GM21360 (cell line): ENCODE data around the gene PDE5A.
A peak's percentile ranks its signal among the peaks of the same experiment; 100 is the strongest.

Experiments used
- ATAC-seq: cut with Tn5 transposase; IDR thresholded peaks from one replicate; pipeline ENCODE4 v1.9.1; 2021; ENCODE audit warnings: mild to moderate bottlenecking, moderate library complexity; ENCODE audit not compliant: unreplicated experiment

Gene PDE5A

DNA sequence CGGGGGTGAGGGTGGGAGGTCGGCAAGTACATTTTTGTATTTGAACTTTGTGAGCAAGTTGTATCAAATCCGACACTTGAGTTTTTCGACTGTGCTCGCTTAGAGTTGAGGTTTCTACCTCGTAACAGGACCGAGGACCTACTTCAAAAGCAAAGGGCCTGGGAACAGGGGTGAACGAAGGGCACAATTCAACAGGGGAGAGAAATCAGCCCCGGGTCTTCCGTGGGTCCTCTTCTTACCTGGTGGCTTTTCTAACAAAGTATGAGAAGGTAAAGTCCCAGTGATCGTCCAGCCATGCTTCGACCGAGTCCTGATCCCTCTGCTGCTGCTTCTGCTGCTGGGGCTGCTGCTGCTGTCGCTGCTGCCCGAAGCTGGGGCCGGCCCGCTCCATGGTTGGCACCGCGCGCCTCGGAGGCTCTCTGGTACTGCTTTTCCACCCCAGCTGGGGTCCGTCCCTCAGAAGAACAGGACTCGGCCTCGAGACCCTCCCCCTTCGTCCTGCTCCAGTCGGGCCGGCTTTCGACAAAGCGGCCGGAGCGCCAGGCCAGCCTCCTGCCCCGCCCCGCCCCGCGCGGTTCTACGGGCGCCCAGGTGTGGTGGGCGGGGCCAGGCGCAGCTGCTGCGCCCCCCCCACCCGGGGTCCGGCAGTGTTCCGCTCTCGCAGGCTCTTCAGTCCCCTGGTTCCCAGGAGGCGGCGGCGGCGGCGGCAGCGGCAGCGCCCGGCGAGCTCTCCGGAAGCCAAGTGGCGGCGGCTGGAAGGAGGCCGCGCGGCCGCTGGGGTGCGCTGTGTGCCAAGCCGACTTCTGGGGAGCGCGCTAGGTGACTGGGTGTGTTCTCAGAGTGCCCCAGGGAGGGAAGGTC is at the start of gene PDE5A:
Gene PDE5A (minus strand): TSS at position 524 of the 861 bp plus-strand sequence. CDS start 133 bp downstream, at position 391.
- peak; percentile 92 for ATAC-seq

DNA sequence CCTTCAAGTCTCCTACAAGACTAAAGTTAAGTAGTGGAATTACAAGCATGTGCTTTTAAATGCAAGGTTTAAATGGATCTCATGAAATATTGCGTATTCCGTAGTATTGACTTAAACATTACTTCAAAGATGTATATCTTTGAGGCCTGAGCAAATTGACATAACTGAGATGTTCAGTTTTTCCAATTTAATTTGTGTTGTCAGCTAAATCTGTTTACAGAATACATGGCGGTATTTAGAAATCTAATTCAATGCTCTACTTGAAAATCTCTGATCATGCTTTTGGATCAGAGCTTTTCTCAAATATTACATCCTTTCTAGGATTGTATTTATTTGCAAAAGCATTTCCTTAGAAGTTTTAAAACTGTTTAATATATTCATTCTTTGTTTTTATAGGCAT is 47.5 kb upstream of the PDE5A start:
- ATAC-seq: no peak

DNA sequence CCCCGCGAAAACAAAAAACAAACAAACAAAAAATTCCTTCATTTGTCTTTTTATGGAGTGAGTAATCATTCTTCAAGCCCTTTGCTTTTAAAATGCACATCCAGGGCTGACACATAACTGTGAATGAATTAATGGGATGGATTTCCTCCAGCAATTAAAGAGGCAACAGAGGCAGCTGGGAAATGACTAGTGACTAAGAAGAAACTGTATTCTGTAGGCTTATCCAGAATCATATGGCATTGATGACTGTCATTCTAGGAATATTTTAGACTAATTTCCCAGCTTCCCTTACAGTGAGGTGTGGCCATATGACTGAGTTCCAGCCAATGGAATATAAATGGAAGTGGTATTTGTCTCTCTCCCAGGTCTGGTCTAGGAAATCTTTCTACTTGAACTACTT is 46.8 kb upstream of the PDE5A start:
- ATAC-seq: no peak

DNA sequence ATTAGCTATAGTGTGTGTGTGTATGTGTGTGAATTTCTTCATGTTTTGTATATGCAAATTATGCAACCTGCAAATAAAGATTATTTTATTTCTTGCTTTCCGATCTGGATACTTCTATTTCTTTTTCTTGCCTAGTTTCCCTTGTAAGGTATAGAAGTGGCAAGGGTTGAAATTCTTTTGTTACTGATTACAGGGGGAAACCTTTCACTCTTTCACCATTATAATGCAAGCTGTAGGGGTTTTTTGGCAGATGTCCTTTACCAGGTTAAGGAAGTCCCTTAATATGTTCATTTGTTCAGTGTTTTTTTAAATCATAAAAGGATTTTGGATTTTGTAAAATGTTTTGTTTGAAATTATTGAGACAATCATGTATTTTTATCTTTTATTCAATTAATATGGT is 44.3 kb upstream of the PDE5A start:
- no peak for ATAC-seq

DNA sequence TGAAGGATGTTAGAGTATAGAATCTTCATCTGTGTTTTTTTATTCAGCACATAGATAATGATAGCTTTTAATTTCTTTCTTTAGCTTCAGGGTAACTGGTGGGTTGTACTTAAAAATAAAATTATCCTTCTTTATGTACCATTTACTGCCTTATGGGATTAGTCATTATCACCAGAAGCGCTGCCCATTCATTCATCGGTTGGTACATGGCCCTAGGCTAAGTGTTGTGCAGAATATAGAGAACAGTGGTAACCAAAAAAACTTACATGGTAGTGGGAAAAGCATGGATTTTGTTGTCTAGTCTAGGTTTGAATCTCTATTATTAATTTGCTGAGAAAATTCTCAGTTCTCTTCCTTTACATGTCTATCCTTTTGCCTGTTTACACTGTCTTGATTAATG is 43.5 kb upstream of the PDE5A start:
- no peak for ATAC-seq

DNA sequence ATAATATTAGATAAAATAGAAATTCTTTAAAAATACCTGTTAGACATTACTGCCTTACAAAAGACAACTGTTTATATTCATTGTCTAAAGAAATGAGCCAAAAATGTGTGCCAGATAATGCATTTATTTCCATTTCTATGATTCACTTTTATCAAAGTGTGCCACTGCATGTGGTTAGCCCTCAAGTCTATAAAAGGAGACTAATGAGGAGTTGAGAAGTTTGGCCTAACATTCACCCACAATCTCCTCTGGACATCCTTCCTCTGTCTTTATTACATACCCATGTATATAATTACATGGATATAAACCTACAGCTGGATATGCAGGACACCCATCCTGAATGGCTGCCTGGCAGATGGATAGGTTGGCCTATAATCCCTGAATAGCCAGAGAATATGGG is 42.6 kb upstream of the PDE5A start:
- no peak for ATAC-seq

DNA sequence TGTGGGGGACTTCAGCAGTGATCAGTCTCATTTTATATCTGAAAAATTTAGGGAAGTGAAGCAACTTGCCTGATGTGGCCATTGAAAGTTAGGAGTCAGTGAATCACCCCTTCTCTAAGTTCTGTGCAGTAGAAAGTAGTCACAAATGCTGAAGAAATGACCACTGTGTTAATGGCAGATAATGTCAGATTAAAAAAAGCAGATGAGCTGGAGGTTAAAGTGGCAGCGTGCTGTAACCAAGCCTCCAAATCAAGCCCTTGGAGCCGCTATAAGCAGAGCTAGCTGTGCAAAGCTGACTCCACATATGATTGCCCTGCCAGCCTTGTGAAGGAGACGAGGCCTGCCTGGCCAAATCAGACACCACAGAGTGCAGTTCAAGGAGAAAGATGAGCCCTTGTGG is 39.2 kb upstream of the PDE5A start:
- no peak for ATAC-seq

DNA sequence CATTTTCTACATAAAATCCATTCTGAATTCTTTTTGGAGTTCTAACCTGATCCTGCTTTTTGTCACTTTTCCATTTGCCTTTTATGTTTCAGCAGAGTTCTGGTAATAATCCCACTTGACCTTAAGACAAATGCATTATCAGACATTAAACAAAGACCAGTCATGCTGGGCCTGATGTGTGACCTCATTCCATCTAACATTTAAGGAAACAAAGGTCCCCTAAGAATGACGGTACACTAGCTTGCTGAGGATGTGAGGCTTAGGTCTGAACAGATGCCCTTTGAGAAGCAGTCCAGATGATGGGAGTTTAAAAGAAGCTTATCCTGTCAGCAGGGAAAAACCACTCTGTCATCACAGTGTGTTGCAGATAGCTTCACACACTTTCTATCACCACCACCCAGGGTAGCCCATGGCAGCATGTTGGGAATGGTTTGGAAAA is 38.1 kb upstream of the PDE5A start:
- ATAC-seq: no peak

DNA sequence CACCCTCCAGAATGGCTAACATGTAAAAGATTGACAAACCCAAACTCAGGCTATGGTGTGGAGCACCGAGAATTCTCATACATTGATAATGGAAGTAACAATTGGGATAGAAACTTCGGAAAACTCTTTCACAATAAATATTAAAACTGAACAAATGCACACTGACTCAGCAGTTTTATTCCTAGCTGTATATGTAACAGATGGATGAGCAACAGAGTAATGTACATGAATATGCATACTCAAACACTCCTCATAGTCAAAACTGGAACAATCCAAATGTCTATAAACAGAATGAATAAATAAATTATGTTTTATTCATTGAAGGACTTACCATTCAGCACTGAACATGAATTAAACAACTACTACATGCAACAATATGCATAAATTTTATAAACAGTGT is 37.1 kb upstream of the PDE5A start:
- no peak for ATAC-seq

DNA sequence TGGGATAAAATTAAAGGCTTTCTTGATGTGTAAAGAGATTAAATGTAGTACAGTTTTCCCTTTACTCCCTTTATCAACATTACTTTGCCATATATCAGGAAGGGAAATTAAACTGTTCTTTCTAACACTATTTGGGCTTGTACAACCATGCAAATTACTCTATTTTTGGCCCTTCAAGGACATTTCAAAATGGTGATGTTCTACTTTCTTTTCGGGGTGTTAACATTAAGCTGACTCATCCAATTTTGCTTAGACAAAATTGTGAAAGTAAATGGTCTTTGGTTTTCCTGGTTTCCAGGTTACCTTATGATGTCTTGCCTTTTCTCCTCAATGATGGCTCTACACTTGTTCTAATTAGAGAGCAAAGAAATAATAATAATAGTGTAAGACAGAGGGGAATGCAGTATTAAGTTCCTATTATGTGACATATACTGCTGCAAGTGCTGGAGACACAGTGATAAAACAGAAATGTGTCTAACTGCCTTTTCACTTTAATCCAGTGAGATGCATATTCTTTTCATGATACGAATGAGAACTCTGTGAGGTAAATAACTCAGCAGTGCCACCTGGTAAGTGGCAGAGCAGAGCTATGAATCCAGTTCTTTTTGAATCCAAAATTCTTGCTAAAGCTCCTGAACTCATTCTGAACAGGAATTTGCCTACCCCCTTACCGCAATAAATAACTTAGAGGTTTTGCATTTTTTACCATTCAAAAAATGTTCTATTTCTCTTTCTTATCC is 35.7 kb upstream of the PDE5A start:
- no peak for ATAC-seq

DNA sequence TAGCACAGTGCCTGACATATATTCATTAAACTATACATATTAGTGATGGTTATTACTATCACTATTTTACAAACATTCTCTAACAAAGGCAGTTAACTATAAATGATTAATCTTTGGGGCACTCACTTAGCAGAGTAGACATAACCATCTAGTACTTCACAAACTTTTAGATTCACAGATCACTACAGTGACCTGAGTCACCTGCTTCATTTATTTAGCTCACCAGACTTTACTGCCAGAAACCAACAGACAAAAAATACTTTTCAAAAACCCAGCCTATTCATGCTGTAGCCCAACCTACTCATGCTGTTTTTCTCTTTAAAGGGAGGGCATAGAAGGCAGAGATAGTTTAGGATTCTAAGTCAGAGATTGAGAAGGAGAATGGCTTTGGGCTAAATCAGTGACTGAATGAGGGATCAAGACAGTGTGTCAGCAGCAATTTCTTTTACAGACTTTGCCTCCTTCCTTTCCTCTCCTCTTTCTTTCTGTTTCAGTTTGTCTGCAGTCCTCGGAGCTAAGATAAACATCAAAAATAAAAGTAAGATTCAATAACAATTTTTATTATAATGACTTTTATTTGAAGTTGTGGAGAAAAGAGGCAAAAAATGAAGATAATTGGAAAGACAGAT is 34.7 kb upstream of the PDE5A start:
- peak; percentile 46 for ATAC-seq

DNA sequence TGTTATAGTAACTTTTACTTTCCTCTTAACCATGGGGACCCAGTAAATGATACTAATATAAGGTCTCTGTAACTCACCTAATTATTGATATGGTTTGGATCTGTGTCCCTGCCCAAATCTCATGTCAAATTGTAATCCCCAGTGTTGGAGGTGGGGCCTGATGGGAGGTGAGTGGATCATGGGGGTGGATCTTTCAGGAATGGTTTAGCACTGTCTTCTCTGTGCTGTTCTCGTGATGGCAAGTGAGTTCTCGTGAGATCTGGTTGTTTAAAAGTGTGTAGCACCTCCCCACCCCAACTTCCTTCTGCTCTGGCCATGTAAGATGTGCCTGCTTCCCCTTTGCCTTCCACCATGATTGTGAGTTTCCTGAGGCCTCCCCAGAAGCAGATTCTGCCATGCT is 34.0 kb upstream of the PDE5A start:
- ATAC-seq: peak; percentile 30

DNA sequence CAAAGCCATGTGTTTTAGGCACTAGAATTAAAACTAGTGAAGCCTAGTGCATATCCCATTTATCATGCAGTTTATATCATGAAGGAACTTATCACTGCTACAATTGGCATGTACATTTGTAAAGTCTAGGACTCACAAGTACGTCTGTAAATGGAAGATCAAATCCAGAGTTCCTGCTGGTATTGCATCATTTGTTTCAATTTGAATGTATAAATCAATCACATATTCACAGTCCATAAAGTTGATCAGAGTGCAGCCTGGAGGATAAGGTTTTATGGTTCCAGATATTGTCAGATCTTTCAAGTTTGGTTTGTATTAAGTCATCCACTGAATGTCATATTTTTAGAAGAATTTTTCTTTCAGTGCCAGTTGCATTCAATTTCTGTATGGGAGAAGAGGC is 32.6 kb upstream of the PDE5A start:
- ATAC-seq: no peak

DNA sequence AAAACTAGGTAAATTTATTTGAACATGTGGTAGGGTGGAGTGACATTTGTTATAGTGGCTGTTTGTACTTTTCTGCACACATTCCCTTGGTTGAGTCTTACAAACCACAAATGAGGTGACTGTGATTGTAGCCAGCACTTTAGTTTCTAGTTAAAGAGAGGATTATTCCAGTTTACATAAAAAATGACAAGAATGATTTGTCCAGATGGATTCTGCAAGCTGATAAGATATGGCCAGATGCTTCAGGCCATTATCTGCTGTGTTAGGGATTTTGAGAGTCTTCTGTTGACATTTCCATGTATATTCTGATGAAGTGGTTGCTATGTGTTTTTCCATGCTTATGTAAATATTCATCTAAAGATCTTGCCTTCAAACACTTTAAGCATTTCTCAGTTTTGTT is 31.0 kb upstream of the PDE5A start:
- no peak for ATAC-seq

DNA sequence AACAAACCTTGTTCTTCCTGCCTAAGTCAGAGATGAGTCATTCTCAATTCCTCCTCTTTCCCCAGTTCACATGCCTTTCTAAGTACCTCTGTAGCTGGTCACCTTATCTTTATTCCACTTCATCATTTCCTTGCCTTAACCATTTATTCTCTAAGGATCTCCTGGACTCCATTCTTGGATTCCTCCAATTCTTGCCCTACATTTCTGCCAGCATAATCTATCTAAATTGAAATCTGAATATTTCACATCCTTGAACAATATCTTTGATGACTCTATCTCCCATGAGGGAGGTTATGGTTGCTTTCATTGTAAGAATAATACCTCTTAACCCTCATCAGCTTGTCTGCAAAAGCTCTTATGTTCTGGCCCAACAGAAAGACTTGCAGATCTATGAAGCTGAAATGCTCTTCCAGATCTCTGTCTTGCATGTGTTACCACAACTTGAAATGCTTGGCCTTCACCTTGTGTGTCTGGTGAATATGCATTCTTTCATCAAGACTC is 28.6 kb upstream of the PDE5A start:
- ATAC-seq: no peak

DNA sequence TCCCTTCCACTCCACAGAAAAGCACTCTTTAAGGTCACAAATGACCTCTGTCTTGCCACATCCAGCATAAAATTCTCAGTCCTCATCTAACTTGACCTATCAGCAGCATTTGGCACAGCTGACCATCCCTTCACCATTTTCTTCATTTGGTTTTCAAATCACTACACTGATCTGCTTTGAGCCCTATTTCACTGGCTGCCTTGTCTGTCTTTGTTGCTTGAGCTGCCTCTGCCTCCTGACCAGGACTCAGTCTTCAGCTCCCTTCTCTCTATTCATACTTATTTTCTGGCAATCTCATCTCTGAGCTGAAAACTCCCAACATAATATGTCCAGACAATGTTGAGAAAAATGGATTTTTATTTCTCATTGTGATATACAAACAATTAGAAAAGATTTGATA is 27.7 kb upstream of the PDE5A start:
- ATAC-seq: no peak

DNA sequence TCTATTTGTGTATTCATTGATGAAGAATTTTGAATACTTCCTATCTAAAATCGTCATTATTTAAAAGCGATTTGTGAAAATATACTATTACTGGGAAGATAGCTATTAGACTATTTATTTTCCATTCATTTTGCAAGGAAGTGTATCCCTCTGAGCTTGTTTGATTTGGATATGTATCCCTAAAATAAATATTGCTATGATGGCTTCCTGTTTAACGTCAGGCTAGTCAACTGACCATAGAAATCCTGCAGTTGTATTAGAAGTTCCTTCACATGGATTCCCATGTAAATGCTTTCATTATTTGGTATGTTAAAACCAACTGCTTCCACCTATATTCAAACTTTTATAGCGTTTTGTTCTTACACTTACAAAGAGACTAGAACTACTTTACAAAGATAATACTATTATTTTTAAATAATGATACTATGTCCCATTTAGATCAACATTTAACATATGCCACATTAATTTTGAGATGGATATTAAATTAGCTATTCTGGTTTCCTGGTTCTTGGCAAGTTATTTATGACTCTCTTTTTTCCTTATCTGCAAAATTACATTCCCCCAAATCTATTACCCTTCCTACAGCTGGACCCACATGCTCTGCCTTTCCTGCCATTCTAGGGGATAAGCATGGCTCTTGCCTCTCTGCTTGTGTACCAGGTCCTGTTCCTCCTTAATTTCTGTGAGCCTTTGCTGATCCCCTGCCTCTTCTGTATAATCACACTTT is 26.7 kb upstream of the PDE5A start:
- ATAC-seq: no peak

DNA sequence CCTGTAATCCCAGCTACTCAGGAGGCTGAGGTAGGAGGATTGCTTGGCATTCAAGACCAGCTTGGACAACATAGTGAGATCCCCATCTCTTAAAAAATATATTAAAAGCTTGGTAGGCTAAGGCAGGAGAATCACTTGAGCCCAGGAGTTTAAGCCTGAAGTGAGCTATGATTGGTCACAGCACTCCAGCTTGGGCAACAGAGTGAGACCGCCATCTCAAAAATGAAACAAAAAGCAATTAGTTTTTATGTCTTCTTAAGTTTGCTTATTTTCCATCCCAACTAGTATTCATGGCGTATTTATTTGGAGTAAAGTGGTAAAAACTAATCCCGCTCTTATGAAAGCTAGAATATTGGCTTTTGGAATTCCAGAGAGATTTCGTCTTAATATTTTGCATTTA is 25.4 kb upstream of the PDE5A start:
- ATAC-seq: no peak

DNA sequence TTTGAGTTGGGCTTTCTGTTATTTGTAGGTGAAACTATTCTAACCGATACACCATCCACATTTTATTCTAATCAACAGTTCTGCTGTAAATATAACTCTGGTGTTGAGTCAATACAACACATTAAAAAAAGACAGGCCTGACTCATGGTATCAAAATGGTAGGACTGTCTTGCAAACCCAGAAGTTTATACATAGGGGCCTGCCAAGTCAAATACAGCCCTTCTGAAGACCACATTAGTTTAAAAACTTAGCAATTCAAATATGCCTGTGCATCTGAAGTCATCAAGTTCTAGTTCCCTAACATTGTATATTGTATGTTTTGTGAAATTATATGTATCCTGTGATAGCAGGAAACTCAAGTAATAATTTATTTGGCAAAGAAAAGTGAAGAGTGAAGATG is 24.4 kb upstream of the PDE5A start:
- ATAC-seq: no peak

DNA sequence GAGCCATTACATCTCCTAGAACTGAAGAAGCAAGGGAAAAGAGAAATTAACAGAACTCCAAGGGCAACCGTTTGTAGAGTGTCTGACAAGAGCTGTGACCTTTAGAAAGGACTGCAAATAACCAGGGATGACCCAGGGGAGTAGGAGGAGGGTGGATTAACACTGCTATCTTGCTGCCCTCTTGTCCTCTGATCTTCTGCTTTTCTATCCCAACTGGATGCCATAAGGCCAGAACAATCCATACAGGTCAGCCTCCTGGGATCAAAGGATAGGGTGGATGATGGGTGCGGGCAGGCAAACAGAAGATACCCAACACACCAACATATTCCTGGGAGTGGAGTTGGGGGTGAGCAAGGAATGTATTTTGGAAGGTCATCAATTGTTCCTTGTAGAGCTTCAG is 19.8 kb upstream of the PDE5A start:
- no peak for ATAC-seq

DNA sequence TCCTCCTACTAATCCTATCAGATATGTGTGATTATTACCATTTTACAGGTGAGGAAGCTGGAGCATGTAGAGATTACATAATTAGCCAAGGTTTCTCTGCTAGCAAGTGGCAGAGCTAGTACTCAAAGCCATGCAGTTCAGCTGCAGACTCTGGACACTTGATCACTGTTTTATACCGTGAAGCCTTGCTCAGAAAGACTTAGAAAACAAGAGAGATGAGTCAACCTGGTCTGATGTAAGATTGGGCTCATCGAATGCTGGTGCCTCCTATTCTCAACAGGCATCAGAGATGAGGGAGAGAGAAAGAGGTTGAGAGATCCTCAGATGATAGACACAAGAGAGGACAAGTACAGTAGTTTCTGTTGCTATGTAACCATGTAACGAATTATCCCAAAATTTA is 19.0 kb upstream of the PDE5A start:
- ATAC-seq: no peak
